HT1080 (cell line): ENCODE results near the gene TEKT5. TPM values are rescaled to one million over a fixed set of nuclear protein-coding genes. Genes with fewer than 3 reads are reported as not detected.
"Not testable (repeated sequence)": the region's sequence is repeated elsewhere in the genome, so short reads cannot be mapped to it uniquely, and the experiment has no call there.

Experiments used
- DNase-seq: peaks from one replicate; pipeline ENCODE4 v3.0.0-alpha.2; 2015; ENCODE audit warnings: low read depth
- total RNA-seq: library from RNA; depleted of rRNA; stranded (reverse); fragments of >200 nt; shearing (Covaris generic); gene quantifications from 2 replicates; pipeline ENCODE4 v1.2.3, GENCODE V29; 2014

The TEKT5 gene
- total RNA-seq, 1 experiment from 2014 or later, result 0.11 TPM

DNA sequence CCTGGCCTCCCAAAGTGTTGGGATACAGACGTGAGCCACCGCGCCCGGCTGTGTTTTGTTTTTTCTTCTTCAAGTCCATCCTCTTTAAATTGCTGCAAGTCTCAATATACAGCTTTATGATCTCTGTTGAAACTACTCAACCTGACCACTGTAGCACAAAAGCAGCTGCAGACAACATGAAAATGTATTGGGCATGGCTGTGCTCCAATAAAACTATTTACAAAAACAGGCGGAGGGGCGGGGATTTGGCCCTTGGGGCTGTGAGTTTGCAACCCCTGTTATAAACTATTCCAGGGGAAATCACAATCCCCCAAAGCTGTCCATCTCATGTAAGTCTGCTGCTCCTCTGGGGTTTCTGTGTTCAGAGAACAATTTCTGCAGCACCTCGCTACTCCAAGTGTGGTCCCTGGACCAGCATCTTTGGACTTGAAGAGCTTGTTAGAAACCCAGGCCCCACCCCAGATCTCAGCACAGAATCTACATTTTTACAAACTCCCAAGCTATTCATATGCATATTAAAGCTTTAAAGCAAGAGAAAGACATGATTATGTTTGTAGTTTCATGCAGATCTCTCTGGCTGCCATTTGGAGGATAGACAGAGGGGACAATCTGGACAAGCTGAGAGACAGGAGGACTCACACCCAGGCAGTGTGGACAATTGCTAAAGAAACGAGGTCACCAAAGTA is 33.6 kb downstream of the TEKT5 start:
- no peak for DNase-seq

DNA sequence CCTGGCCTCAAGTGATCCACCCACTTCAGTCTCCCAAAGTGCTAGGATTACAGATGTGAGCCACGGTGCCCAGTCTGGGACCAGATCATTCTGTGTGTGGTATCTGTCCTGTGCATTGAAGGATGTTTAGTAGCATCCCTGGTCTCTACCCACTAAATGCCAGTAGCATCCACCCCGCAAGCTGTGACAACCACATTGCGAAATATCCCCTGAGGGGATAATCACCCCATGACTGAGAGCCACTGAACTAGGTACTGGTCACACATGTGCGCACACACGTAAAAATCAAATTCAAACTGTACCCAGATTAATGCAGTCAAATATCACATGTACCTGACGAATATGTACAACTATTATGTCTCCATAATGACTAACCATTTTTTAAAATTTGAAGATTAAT is 35.8 kb downstream of the TEKT5 start:
- no peak for DNase-seq

DNA sequence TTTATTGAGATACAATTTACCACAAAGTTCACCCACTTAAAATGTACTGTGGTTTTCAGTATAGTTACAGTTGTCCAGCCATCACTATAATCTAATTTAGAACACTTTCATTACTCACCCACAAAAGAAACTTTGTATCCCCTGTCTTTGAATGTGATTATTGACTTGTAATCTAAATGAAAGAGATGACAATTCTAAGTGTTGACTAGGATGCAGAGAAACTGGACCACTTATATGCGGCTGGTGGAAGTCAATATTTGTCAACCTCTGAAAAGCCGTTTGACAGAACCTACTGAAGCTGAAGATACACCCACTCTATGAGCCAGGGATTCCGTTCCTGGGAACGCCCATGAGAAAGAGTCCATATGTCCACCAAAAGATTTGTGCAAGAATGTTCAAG is 36.8 kb downstream of the TEKT5 start:
- DNase-seq, result no peak

DNA sequence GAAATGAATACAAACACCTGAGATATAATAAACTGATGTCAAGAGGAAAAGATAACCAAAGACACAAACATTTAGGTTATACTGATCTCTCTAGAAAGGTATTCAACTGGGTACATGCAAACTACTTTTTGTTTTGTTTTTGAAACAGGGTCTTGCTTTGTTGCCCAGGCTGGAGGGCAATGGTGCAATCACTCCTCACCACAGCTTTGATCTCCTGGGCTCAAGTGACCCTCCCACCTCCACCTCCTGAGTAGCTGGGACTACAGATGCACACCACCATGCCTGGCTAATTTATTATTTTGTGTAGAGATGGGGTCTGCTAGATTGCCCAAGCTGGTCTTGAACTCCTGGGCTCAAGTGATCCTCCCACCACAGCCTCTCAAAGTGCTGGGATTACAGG is 38.1 kb downstream of the TEKT5 start:
- DNase-seq, result no peak

DNA sequence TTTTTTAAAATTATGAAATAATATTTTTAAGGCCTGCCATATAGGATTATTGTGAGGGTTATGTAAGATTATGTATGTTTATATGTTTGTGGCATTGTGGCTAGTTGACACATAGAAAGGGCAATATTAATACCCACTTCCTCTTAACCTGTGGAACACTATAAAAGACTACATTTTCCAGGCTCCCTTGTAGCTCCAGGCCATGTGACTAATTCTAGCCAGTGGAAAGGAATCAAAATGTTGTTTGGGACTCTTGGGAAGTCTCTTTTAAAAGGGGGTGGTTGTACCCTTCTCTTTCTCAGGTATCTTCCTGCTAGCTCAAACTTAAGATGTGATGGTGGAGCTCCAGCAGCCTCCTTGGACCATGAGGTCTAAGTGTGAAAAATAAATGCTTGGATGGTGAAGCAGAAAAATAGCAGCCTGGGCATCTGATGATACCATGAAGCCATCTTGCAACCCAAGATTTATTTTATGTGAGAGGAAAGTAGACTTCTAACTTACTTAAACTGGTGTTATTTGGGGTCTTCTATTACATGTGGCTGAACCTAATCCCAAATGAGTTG is 39.2 kb downstream of the TEKT5 start:
- DNase-seq, result no peak

DNA sequence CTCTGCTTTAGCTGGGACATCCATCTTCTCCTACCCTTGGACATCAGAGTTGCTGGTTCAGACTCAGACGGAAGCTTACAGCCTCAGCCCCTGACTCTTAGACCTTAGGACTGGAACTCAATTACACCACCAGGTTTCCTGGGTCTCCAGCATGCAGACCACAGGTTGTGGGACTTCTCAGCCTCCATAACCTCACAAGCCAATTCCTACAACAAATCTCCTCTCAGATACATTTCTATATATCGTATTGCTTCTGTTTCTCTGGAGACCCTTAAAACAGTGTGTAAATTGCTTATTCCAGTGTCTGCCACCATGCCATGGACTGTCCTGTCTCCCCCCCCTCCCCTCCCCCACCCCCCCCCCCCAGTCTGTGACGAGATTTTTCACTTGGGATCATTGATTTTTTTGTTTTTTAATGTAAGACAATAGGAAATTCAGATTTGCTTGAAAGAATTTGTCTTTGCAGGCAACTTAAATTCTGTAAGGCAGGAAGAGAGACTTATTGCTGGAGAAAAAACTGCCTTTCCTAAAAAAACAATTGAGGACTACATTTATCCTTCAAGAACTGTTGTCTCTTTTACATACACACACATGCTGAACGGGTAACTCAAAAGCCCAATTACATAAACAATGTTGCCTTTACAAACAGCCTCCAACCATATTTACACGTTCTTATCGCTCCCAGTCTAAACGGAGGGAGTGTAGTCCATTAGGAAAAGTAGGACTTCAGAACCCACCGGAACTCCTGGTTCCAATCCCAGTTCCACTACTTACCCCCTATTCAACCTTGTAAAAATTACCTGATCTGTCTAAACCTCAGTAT is 39.9 kb downstream of the TEKT5 start:
- no peak for DNase-seq

DNA sequence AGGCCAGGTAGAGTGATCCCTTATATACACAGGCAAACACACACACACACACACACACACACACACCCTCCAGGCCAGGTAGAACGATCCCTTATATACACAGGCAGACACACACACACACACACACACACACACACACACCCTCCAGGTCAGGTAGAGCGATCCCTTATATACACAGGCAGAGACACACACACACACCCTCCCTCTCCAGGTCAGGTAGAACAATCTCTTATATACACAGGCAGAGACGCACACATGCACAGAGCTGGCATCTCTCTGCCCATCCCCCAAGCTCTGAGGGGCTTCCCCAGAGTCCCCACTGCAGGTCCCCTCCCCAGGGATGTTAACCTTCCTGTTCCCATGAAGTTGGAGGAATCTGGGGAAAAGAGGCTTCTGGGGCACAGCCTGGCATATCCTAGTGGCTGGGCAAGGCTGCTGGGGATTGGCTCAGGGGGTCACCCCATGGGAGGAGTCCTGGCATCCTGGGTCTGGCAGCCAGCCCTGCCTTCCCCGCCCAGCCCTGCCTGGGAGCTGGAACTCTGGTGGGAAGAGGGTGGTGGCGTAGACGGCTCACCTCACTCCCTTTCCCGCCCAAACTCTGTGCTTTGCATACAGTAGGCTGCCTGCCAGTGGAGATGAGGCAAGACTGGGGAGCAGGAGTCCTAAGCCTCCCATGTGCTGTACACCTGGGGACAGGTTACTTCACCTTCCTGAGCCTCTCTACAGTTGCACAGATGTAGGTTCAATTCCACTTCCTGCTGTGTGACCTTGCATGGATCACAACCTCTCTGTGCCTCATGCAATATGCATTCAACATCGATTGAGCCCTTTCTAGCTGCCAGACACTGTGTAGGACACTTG is 41.8 kb downstream of the TEKT5 start:
- peak; percentile 64 for DNase-seq

DNA sequence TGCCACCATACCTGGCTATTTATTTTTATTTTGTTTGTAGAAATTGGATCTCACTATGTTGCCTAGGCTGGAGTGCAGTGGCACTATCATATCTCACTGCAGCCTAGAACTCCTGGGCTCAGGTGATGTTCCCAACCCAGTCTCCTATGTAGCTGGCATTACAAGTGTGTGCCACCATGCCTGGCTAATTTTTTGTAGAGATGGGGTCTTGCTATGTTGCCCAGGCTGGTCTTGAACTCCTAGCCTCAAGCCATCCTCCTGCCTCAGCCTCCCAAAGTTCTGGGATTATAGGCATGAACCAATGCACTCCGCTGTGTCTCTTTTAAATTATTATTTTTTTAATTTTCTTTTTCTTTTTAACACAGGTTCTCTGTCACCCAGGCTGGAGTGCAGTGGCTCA is 45.6 kb downstream of the TEKT5 start:
- DNase-seq, result not testable (repeated sequence)

DNA sequence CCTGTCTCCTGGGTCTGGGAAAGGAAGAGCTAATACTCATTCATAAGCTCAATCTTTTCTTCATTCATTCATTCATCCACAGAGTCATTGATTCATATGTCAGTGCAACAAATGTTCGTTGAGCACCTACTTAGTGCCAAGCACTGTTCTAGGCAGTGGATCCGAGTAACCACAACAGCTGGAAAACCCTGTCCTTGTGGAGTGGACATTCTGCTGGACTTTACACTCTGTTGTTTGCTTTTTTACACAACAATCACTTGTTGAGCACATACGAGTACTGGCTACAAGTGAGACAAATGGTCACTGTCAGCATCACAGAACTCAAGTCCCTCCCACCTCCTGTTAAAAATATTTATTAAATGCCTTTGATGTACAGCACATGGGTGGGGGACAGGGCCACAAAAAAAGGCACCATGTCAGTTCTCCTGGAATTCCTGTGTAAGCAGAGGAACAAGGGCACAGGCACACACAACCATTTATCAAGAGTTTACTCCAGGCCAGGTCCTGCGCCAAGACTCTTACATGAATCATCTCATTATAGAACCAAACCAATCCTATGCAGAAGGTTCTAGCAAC is 46.9 kb downstream of the TEKT5 start:
- no peak for DNase-seq

DNA sequence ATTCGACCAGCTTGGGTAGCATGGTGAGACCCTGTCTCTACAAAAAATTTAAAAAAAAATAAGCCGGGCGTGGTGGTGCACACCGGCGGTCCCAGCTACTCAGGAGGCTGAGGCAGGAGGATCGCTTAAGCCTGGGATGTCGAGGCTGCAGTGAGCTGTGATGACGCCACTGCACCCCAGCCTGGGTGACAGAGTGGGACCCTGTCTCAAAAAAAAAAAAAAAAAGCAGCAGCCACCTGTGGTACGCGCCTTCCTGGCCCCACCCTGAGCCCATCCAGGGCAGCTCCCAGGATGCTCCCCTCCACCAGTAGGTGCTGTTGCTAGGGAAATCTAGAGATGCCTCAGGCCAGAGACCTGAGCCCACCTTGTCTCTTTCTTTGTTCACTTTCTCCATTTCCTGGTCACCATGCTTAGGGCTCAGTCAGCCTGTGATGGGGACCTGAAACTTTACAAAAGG is 47.4 kb downstream of the TEKT5 start:
- DNase-seq, result no peak

DNA sequence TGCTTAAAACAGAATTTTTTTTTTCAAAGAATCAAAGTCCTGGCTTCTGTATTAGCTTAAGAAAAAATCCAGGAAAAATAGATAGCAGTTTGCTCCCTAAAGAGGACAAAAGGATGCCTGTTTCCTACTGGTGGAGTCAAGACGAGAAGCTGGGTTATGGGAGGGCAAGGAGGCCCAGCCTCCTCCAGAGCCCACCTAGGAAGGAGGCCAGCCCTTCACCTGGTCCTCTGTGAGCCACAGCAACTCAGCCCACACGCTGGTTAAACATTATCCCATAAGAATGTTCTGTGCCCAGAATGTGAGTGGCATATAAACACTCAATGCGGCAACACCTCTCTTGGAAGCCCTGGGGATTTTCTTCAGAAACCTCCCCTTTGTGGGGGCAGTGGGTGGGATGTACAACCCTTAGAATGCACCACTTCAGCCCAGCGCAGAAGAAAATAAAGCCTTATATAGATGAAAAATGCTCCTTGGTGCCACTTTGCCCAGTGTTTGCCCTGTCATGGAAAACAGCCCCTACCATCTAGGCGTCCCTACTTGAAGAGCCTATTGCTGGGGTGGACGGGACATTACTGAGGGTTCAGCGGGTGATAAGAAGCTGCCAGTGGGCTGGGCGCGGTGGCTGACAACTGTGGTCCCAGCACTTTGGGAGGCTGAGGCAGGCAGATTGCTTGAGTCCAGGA is 48.0 kb downstream of the TEKT5 start:
- no peak for DNase-seq

DNA sequence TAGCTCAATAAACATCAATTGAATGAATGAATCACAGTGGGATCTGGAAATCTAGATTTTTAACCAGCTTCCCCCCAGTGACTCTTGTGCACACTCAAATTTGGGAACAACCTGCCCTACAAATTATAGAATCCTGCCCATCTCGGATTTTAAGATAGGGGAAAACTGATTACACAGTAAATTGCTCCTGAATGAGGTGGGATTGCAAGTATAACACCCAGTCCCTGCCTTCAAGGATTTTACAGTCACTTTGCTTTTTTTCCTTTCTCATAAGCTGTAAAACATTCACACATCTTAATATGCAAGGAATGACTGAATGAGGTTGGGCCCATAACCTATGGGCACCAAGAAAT is 48.5 kb downstream of the TEKT5 start:
- no peak for DNase-seq

DNA sequence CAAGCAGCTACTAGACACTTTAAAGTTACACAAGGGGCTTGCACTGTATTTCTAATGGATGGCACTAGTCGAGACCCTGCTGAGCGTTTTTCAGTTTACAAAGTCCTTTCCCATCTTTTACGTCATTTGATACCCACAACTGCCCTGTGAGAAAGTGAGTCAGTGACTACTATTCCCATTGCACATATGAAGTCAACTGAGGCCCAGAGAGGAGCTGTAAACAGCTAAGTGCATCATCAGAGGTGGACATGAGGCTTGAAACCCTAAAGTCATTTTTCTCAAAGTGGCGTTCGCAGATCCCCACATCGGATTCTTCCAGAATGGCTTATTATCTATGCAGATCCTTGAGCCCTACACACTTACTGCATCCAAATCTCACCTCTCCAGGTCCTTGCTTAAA is 50.6 kb downstream of the TEKT5 start:
- DNase-seq, result no peak

DNA sequence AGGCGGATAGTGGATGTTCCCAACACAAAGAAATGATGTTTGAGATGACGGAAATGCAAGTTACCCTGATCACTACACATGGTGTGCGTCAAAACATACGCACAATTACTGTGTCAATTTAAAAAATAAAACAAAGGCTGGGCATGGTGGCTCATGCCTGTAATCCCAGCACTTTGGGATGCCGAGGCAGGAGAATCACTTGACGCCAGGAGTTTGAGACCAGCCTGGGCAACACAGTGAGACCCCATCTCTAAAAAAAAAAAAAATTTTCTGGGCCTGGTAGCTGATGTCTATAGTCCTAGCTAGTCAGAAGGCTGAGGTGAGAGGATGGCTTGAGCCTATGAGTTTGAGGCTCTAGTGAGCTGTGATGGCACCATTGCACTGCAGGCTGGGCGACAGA is 51.8 kb downstream of the TEKT5 start:
- DNase-seq, result no peak

DNA sequence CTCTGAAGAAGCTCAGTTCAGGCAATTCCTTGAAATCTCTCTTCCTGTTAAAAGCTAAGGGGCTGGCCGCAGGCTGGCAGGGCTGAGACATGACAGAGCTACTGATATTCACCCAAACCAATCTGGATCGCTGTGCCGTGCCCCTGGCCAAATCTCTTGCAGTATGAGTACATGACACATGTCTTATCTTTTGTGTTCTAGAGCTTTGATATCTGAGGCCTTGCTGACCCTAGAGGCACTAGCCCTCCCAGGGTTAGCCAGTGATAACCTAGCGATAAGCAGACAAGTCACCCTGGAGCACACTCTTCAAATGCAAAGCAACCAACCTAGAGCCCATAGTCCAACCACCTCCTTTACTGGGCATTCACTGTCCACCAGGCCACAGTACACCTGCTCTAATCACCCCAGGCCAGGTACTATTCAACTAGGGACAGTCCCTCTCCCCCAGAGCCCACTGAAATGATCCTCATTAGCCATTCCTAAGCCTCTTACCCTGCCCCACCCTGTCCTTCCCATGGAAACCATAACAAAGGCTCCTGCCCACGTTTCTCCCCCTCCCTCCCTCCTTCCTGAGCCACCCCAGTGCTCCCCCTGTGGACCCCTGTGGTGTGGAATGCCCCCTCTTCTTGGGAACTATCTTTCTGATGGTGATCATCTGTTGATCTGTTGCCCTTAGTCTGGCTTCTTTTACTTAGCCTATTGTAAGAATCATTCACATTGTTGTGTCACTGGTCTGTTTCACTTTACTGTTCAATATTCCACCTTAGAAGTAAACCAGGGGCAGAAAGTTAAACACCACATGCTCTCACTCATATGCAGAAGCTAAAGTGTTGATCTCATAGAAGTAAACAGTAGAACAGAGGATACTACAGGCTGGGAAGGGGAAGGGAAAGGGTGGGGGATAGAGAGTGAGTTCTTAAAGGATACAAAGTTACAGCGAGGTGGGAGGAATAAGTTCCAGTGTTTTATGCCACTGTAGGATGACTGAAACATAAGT is 52.5 kb downstream of the TEKT5 start:
- no peak for DNase-seq

DNA sequence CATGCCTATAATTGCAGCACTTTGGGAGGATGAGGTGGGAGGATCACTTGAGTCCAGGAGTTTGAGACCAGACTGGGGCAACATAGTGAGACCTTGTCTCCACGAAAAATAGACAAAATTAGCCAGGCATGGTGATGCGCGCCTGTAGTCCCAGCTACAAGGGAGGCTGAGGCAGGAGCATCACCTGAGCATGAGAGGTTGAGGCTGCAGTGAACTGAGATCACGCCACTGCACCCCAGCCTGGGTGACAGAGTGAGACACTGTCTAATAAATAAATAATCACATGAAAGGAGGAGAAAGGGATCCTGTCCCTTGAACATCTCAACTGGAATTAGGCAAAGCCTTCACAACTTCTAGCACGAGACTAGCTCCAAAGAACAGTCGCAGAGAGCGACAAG is 53.2 kb downstream of the TEKT5 start:
- no peak for DNase-seq

DNA sequence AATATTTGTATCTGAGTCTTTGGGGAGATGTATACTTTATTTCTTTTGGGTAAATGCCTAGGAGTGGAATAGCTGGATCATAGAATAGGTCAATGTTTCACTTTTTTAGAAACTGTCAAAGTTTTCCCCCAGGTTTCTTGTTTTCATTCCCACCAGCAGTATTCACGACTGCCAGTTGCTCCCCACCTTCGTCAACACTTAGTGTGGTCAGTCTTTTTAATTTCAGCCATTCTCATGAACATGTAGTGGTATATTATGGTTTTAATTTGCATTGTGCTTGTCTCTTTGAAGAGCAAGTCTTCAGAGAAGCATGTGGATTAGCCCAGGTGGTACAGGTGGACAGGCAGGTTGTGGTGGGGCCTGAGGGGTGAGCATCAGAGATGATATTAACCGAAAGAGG is 53.8 kb downstream of the TEKT5 start:
- DNase-seq, result no peak

DNA sequence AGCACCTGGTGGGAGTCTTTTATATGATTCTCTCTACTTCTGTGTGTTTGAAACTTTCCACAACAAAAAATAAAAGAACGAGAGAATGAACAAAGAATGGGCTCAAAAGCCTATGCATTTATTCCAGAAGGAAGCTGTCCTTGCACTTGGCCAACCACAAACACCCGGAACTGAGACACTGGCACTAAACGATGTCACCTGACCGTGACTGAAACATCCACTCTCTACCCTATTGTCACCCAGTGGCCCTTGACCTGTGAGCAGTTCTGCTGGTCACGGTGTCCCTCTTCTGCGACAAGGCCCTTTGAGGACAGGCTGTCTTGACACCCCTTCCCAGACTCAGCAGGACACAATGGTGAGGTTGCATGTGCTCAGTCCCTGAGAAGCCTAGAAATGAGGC is 56.6 kb downstream of the TEKT5 start:
- DNase-seq, result no peak

DNA sequence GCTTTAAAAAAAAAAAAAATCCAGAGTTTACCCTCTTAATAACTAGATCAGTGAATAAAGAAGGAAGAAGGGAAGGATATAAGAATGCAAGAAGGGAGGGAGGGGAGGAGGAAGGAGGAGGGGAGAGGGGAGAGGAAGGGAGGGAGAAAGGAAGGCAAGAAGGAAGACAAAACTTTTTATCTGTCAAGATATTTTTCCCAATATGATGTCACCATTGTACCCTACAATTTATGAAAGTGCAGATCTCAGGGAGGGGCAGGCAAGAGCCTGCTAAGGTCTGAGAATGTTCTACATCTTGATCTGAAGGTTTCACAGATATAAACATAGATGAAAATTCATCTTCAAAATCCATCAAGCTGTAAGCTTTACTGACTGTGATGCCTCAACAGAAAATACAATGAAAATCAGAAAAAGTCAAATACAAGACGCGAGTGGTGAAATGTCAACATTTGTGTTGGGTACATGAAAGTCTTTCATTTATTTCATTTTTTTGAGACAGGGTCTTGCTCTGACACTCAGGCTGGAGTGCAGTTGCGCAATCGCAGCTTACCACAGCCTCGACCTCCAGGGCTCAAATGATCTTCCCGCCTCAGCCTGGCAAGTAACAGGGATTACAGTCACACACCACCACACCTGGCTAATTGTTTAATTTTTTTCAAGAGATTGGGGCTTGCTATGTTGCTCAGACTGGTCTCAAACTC is 57.2 kb downstream of the TEKT5 start:
- no peak for DNase-seq
